GM12864 (cell line): ENCODE measurements around the gene GNB1L.

Source experiments
- DNase-seq: peaks from one replicate; pipeline ENCODE4 v3.0.0-alpha.2; 2011; ENCODE audit warnings: low read depth
- H3K4me3 ChIP-seq: 2 replicates; pipeline ENCODE4 v1.5.1; 2011; ENCODE audit warnings: mild to moderate bottlenecking, low read depth, low read length, control low read depth
- CTCF ChIP-seq: IDR thresholded peaks from 2 replicates; pipeline ENCODE4 v1.5.1; 2011; ENCODE audit warnings: low read depth, mild to moderate bottlenecking, moderate library complexity, low read length, control low read depth, inconsistent platforms; ENCODE audit errors: missing control alignments

Gene GNB1L

DNA sequence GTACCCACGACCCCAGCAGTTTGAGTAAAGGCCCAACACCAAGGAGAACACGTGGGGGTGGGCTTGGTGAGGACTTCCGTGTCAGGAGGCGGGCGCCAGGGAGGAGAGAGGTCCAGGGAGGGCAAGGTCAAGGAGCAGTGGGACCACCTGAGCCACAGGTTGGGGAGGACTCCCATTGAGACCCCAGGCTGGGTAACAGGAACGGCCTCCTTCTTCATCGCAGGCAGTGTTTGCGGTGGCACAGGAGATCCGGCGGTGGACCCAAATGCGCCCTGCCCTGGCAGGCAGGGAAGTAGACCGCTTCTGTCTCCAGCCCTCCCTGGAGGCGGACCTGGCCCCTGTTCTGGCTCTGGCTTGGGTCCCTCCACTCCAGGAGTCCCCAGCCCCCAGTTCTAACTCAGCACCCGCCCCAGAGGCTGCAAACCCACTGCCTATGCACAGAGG lies 100.0 kb downstream of the GNB1L start:
- DNase-seq = no peak

DNA sequence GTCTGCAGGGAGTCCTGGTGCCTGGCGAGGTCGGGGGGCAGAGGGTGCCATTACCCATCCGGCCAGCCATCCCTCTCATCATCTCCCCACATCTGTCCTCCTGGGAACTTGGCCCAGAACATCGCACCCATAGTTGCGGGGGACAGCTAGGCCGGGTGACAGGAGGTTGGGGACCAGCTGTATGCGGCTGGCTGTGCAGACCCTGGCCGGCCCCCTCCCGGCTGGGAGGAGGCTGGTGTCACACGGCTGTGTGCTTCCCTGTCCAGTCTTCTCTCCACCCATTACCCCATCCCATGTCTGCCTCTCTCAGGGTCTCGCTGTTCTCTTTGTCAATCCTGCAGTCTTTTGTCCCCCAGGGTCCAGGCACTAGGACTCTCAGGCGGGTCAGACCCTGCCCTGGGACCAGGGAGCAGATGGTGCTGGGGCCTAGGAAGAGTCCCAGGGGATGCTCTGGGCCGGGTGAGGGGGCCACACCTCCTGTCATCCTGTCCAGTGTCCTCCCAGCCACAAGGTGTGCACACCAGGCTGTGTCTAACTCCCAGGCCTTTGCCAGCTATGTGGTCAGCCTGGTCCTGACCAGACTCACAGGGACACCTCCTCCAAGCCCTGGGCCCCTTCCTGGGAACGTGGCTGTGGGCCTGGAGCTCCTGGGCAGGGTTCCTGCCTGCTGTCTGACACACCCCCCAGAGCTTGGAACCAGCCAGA lies 100.5 kb downstream of the GNB1L start:
- DNase-seq = no peak
- no peak overlapping the region for H3K4me3 ChIP-seq
- TF ChIP-seq CTCF = no peak

More for the DNA sequence above, 100.0 kb downstream of the GNB1L start:
- no peak for TF ChIP-seq CTCF
- no peak overlapping the region for H3K4me3 ChIP-seq

DNA sequence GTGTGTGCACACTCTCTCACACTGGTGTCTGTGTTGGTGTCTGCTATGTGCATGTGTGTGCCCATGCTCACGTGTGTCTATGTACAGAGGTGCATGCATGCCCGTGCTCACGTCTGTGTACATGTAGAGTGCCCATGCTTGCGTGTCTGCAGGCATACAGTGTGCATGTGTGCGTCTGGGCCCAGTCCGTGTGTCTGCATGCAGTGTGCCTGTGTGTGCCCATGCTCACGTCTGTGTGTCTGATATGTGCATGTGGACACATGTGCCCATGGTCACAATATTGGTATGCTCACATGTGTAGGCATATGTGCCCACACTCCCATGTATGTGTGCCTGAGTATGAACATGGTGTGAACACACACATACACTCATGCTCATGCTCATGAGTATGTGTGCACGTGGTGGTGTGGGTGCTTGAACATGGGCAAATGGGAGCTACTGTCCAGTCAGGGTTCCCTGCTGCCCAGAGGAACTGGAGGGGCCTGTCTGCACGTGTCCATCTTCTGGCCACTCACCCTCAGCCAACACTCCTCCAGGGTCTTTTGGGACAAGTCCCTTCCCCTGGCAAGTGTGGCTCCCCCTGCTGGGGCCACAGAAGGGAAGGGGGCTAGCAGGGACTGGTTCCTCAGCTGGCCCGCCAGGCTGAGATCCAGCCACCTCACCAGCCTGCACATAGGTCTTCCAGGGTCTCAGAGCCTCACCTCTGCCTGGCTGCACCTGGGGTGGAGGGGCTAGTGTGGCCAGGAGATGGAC lies 101.4 kb downstream of the GNB1L start:
- TF ChIP-seq CTCF = peak; percentile 10
- no peak overlapping the region for H3K4me3 ChIP-seq
- no peak for DNase-seq

DNA sequence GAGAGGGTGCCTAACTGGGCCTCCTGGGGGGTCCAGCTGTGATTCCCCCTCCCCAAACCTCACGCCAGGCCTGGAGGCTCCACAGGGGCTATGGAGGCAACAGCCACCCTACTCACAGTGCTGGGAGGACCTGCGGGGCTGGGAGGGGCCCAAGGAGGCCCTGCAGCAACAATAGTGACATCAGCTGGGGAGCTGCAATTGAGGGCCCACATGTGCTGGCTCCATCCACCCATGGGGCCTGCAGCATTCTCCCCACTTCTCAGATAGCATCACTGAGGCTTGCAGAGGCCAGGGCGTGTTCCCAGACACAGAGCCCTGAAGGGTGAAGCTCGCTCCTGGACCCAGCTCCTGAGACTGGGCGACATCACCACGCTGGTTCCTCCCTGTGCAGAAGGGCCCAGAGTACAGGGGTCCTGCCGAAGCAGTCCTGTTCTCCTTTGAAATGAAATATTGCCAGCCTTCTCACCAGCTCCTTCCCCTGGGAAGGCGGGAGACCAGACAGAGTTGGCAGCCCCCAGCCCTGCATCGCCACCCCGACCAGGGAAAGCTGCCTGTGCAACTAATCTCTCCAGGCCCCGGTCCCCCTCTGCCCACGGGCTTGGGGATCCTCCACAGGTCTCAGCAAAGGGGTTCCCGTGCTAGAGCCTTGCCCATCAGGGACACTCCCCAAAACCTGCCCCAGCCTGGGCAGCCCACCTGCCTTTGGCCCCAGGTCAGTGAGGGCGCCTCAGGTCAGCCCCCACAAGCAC lies 103.0 kb downstream of the GNB1L start:
- TF ChIP-seq CTCF = no peak
- DNase-seq = no peak
- no peak overlapping the region for H3K4me3 ChIP-seq

DNA sequence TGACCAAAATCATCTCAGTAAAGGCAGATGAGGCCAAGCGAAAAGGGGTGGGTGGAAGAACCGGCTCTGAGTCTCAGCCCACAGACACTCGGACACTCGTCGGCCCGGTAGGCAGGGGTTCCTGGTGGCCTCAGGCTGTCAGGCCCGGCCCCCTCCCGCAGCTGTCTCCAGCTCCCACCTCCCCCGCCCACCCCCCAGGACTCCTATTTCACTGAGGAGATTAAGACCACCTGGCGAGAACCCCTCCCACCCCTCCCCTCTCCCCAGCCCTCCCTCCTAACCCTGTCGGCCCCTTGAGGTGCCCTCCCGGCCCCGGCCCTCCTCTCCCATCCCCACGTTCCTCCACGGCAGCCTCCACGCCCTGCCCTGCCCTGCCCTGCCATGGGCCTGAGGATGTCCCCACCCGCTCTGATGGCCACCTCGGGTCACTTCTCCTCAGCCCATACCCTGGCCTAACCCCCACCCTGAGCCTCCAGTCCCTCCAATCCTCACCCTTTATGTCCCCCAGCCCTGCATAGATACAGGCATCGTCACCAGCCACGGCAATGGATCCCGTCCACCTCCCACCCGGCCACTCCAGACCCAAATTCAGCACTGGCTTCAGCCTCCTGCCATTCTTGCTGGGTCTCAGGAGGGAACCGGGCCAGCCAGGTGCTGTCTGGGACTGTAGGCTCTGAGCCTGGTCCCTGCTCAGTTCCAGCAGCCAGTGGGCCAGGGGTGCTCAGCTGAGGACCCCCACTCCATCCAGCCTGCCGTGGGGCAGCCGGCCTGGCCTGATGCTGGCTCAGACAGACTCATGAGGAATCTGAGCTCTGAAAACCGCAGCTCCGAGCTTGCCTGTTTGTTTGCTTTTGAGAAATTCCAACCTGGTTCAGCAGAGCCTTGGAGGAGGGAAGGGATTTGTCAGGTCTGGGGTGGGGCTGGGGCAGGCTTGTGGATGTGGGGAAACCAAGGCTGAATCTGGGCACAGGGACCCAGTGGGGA lies 103.9 kb downstream of the GNB1L start:
- no peak for DNase-seq
- no peak overlapping the region for H3K4me3 ChIP-seq
- no peak for TF ChIP-seq CTCF

DNA sequence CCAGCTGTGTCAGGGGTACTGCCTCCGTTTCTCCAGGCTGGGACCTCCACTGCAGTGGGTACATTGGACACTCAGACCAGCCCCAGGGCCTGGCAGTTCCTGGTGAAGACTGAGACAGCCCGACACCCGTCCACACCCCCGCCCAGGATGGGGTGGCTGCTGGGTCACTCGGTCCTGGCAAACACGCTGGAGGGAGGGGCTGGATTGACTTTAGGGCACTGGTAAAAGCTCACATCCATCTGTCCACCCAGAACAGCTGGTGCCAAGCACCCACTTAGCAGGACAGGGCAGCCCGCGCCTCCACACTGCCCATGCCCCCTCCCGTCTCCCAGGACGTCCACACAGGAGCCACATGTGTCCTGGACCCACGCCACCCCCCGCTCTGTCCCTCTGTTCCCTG lies 104.8 kb downstream of the GNB1L start:
- no peak for TF ChIP-seq CTCF
- no peak overlapping the region for H3K4me3 ChIP-seq
- no peak for DNase-seq
